ENCODE data around the gene TNFRSF13B.
"Not testable (repeated sequence)": the region's sequence is repeated elsewhere in the genome, so short reads cannot be mapped to it uniquely, and the experiment has no call there.

Gene TNFRSF13B

DNA sequence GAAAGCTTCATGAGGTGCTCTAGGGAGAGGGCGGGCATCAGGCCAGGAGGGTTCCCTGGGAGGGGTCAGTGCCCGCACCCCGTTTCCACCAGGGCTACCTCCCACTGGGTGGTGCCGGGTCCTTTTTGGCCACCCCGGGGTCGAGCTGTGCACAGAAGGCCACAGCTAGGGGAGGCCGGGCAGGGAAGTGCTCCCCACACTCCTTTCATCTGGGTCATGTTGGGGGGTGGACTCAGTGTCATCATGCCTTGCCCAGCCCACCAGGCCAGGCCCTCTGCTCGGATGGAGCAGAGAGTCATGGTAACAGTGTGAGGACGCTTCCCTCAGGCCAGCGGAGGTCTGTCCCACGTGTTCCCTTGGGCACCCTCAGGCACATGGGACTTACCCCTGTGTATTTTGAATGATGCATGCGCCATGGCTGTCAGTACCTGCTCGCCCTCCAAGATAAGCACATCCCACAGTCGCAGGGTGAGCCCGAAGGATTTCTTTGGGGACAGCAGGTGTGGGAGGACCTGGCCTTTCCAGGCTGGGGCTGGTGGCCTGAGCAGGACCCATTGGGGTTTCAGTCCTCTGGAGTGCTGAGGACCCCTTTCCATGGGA, 46.4 kb downstream of the TNFRSF13B start:
- no peak for DNase-seq (ENCODE audit: low read depth)

GRCh38 chr17:16924696-16925440, 47.0 kb downstream of the TNFRSF13B start:
- no peak for DNase-seq (ENCODE audit: low read depth)

GRCh38 chr17:16923904-16924695, 47.8 kb downstream of the TNFRSF13B start:
- no peak for DNase-seq (ENCODE audit: low read depth)

DNA sequence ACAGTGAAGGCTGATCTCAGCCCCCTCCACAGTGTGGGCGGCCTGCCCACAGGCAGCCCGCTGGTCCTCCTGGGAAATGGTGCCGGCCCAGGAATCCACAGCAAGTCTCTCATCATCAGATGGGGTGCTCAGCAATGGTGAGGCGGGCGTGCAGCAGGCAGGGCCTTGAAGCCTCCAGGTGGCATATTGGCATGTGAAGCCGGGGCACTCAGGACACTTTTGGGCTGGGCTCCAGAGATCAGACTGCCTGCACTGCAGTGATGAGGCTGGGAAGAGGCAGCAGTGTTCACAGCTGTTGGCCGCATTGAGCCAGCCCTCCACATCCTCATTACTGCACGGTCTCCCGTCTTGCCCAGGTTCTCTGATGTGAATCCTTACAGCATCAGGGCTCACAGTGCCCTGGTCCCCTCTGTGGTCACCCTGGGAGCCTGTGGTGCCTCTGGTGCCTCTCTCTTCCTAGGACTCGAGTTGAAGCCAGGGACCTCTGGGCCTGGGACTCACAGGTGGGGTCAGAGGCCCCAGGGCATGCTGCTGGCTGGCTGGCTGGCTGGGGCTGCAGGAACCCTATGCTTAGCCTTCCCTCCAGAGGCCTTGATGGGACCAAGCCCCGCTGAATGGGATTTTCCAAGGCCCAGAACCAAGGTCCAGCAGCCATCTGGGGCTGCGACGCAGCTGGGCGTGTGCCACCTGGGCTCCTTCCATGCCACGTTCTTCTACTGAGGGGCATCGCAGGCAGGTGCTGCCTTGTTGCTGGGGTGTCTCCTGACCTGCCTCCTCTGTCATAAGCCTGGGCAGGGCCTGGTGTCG, 48.6 kb downstream of the TNFRSF13B start:
- DNase-seq (ENCODE audit: low read depth): no peak

DNA sequence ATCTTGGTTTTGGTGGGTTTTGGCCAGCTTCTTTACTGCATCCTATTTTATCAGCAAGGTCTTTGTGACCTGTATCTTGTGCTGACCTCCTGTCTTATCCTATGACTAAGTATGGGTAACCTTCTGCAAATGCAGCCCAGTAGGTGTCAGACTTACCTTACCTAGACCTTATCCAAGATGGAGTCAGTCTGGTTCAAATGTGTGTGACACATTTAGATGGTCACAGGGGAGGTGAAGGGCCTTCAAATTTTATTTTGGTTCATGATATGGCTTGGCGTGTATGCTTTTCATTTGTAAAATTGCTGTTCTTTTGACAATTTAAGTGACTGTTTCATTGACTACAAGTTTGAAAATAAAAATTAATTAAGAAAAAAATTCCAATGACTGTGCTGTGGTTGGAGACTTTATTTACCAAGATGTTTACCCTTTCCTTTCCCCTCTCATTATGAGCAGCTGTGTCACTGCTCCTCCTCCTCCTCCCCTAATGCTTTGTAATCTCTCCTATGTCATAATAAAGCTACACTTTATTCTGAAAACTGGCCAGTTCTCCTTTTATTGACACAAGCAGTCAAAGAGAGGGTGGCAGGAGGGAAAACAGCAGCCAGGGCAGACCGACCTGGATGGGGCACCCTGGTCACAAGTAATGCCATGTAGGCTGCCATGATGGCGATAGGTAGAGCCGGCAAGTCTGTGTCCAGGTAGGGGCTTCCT, 49.4 kb downstream of the TNFRSF13B start:
- DNase-seq (ENCODE audit: low read depth): no peak

GRCh38 chr17:16921451-16921850, 50.5 kb downstream of the TNFRSF13B start:
- not testable (repeated sequence) for DNase-seq (ENCODE audit: low read depth)

DNA sequence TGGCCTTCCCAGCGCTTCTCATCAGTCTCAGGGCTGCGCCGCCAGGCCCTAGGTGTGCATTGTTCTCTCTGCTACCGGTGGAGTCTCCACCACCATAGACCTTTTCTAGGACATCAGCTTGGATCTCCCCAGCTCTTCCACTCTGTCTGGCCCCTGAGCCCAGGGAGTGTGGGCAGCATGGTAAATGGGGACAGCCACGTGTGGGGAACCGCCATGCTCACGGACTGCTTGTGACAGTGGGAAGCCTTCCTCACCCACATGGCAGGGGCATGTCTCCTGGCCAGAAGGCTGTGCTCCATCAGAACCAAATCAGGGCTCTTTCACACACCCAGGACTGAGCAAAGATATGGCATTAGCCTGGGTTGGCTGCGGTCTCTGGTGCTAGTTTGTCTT, 51.3 kb downstream of the TNFRSF13B start:
- no peak for DNase-seq (ENCODE audit: low read depth)

GRCh38 chr17:16919663-16920627, 52.0 kb downstream of the TNFRSF13B start:
- DNase-seq (ENCODE audit: low read depth): no peak

- no peak for DNase-seq (ENCODE audit: low read depth)
Measured at GRCh38 chr17:16918443-16918842, 53.5 kb downstream of the TNFRSF13B start.

- no peak for DNase-seq (ENCODE audit: low read depth)
Measured at GRCh38 chr17:16917671-16918394, 54.1 kb downstream of the TNFRSF13B start.

DNA sequence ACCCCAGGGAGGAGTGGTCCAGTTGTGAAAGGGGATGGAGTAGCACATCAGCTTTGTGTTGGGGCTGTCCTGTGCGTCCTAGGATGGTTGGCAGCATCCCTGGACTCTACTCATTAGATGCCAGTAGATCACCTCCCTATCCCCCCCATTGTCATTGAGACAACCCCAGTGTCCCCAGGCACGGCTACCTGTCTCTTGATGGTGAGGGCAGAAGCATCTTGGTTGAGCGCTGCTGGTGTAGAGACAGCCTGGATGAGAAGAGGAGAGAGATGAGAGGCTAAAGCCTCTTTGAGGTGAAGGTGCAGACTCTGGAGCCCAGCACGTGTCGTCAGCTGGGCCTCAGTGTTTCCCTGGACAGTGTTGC, 55.4 kb downstream of the TNFRSF13B start:
- no peak for DNase-seq (ENCODE audit: low read depth)

GRCh38 chr17:16915752-16916556, 56.0 kb downstream of the TNFRSF13B start:
- DNase-seq (ENCODE audit: low read depth): no peak

DNA sequence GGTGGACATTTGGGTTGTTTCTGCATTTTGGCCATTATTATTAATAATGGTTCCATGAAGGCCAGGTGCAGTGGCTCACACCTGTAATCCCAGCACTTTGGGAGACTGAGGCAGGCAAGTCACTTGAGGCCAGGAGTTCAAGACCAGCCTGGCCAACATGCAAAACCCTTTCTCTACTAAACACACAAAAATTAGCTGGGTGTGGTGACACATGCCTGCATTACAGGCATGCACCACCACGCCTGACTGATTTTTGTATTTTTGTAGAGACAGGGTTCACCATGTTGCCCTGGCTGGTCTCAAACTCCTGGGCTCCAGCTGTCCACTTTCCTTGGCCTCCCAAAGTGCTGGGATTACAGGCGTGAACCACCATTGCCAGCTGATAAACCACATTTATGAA, 58.5 kb downstream of the TNFRSF13B start:
- DNase-seq (ENCODE audit: low read depth): no peak

DNA sequence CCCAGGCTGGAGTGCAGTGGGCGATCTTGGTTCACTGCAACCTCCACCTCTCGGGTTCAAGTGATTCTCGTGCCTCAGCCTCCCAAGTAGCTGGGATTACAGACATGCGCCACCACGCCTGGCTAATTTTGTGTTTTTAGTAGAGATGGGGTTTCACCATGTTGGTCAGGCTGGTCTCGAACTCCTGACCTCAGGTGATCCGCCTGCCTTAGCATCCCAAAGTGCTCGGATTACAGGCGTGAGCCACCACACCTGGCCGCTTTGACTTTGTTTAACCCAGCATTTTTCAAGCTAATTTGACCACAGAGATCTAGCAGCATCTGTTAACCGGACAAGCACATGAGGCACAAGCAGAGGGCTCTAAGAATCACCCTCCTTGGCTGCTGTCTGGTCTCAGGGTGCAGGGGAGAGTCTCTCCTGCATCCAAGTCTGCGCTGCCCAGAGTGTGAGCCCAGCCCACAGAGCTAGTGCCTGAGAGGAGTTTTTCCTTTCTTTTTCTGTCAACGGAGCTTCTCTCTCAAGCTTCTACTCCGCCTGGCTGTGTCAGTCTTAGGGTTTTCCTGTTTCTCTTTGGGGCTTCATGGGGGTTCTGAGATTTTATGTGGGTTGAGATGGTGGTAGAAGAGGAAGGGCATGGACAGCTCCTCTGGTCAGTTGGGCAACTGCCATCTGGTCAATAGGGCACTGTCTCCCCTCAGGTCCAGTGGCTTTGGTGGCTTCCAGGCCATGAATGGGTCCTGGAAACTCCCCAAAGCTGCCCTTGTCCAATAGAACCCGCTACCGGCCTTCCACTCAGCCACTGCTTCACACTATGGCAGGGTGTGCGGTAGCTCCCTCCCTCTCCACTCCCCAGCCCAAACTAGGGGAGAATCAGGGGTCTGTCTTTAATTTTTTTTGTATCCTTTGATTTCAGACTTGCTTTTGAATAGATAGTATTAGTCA, 59.6 kb downstream of the TNFRSF13B start:
- no peak for DNase-seq (ENCODE audit: low read depth)

DNA sequence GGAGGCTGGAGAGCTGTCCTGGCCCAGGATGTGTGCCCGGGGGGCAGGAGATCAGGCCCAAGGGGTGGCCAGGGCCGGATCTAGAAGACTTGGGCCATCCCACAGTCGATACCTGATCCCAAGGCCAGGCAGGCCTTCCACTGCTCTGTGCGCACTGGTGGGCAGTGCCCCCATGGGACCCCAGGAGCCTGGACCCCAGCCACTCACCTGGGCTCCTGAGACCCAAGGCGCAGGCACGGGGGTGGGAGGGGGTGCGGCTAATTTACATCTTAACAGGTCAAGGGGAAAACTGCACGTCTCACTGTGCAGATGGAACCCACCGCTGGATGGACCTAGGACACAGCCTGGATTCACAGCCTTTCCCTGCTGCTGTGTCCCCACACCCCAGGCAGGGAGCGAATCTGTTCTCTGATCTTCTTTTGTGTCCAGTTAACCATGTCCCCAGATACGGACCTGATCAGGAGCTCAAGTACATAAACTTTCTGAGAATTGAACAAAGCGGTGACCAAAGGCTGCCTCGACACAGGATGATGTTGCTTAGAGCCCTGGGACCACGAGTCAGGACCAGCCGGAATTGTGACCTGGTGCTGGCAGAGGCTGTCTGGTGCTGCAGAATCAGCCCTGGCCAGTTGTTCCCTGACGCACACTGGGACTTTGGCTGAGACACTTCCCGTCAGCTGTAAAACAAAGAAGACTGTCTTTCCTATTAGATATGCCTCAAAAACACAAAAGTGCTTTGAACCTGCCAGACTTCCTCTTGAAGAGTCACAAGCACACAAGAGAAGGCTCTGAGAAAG, 60.6 kb downstream of the TNFRSF13B start:
- no peak for DNase-seq (ENCODE audit: low read depth)

DNA sequence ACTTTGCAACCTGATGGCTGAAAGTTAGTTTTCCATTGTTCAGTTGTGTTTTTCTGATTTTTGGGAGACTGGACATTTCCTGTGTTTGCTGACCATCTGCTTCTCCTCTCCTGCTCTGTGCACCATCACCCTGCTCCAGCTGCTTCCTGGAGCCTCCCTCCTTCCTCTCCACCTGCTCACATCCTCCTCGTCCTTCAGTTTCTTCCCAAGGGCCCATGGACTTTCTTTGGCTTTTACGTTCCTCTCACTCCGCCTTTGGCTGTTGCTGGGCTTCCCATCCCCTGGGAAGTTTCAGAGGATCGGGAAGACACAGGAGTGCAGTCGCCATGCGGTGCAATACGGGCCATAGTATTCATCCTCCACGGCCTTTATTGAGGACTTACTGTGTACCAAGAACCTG, 61.6 kb downstream of the TNFRSF13B start:
- DNase-seq (ENCODE audit: low read depth): no peak

All from stimulated activated CD8-positive, alpha-beta memory T cell treated with anti-CD3 and anti-CD28 coated beads, Interleukin-15, amount 100 ng/mL, for 1 hour (primary cell).